GM20000 (cell line): Measurements from ENCODE around the gene CCDC60.

Experiments
- DNase-seq: peaks from one replicate; pipeline ENCODE4 v3.0.0; 2012; ENCODE audit warnings: low spot score
- TF ChIP-seq, protein P1 (sequence below): IDR thresholded peaks from 2 replicates; pipeline ENCODE4 v1.5.1; 2012; ENCODE audit warnings: mild to moderate bottlenecking, control low read depth; ENCODE audit errors: extremely low read depth, missing control alignments

CCDC60 gene

DNA sequence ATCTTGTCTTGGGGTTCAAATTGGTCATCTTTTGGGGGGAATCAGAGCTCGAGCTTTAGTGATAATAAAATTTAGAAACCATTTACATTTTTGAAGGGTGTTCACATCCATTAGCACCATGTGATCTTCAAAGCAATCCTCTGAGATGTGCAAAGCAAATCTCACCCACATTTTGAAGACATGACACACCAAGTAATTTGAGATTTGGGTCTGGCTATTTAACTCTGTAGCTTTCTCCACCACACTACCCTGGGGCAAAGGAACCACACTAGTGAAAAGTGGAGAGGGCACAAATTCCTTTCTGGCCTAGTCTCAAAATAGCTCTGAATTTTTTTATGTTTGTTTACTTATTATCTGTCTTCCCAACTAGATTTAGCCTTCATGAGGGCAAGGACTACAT is 212.5 kb downstream of the CCDC60 start:
- DNase-seq: no peak
- TF ChIP-seq, protein P1, sequence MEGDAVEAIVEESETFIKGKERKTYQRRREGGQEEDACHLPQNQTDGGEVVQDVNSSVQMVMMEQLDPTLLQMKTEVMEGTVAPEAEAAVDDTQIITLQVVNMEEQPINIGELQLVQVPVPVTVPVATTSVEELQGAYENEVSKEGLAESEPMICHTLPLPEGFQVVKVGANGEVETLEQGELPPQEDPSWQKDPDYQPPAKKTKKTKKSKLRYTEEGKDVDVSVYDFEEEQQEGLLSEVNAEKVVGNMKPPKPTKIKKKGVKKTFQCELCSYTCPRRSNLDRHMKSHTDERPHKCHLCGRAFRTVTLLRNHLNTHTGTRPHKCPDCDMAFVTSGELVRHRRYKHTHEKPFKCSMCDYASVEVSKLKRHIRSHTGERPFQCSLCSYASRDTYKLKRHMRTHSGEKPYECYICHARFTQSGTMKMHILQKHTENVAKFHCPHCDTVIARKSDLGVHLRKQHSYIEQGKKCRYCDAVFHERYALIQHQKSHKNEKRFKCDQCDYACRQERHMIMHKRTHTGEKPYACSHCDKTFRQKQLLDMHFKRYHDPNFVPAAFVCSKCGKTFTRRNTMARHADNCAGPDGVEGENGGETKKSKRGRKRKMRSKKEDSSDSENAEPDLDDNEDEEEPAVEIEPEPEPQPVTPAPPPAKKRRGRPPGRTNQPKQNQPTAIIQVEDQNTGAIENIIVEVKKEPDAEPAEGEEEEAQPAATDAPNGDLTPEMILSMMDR: no peak

DNA sequence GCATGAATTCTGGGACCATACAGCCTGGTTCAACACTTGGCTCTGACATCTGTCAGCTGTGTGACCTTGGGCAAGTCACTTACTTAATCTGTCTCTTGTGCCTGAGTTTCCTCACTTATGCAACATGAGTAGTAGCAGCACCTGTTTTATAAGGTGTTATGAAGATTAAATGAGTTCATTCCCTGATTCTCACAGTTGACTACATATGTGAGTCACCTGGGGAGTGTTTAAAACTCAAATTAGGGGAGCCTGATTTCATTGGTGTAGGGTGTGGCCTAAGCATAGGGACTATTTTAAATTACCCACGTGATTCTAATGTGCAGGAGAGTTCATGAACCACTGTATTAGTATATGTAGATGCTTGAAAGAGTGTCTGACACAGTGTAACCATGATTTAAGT is 222.3 kb downstream of the CCDC60 start:
- DNase-seq: no peak
- TF ChIP-seq, protein P1: no peak

DNA sequence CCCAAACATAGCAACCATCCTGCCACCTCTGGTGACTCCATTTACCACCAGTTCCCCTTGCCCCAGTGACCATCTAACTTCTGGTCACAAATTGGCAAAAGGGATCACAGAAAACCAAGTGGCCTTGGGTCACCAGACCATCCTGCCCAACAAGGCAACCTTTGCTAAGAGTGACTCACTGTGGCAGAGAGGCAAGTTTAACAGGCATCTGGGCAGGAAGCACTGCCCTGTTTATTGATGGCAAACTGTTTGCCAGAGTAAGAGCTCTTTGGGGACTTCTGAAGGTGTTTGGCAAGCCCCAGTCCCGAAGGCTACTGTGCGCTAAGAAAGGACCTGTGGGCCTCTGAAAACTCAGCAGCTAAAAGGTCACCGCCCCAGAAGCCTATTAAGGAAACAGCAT is 230.9 kb downstream of the CCDC60 start:
- TF ChIP-seq, protein P1: no peak
- no peak for DNase-seq

DNA sequence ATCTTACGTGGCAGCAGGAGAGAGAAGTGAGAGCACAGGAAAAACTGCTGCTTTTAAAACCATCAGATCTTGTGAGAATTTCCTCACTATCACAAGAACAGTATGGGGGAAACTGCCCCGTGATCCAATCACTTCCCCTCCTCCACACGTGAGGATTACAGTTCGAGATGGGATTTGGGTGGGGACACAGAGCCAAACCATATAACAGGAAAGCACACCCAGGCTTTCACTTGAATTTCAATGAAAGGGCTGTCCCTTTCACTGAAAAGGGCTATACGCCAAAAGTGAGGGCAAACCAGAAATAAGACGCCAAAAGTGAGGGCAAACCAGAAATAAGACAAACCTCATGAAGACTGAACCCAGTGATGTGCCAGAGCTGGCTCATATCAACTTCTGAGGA is 236.2 kb downstream of the CCDC60 start:
- TF ChIP-seq, protein P1: no peak
- DNase-seq: no peak

DNA sequence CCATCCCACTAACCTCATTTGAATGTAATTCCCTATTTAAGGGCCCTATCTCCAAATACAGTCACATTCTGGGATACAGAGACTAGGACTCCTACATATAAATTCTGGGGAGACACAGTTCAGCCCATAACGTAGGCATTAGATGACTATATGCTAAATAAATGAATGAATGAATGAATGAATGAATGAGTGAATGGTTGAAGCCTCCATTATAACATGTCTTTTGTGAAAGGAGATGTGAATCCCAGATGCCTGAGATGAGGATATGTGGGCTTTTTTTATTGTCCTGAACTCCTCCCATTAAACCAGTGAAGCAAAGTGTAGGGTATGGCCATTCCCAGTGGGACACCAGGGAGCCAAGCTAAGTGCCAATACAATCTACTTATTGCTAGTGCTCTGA is 238.6 kb downstream of the CCDC60 start:
- TF ChIP-seq, protein P1: no peak
- DNase-seq: no peak

DNA sequence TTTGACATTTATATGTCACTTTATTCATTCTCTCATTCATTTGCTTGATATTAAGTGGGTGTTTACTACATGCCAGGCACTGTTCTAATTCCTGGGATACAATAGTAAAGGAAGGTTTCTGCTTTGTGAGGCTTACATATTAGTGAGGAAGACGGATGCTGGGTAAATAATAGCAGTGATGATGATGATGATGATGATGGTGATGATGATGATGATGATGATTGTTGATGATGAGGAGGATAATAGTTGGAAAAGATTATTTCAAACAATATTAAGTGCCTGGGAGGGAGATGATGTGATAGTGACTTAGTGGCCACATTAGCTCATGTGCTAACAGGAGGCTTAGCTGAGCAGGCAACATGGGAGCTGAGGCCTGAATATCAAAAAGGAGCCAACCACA is 239.7 kb downstream of the CCDC60 start:
- DNase-seq: no peak
- TF ChIP-seq, protein P1: no peak

DNA sequence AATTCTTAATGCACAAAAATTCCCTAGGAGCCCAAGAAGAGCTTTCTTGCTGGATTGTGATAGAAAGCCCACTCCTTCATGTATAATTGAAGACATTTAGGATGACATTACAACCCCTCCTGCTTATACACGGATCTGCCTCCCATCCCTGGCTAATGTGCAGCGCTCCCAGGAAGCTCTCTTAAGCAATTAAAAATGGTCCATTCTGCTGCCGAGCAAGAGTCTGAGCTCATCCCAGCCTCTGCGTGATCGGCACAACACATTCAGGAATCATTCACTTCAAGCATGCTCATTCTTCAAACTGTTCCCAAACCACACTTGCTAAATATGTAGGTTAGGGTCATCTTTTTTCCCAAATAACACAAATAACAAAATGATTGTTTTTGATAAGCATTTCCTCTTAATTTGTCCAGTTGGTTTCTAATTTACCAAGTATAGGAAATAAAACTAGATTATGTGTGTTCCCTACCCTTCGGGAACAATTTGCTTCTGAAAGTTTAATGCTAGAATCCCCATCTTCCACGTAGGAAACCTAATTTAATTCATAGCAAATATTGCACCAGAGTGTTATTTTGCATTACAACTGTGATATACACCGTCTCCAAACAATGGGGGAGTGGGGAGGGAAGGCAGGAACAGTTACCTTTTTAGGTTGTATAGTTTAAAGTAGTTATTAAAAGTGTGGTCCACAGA is 241.7 kb downstream of the CCDC60 start:
- TF ChIP-seq, protein P1: no peak
- DNase-seq: no peak
